Tibial nerve (tissue), 4 donors: ENCODE measurements around the gene SLAIN1.

Source experiments
- EP300 ChIP-seq, 2 donors: sonication (generic); formaldehyde crosslinking; IDR thresholded peaks; one replicate each; pipeline ENCODE4 v1.6.1; 2017; ENCODE audit warnings: antibody characterized with exemption in 2 of 2, mild to moderate bottlenecking in 1 of 2
- TF ChIP-seq, protein P1 (sequence below), 5 experiments: fragments of 200-600 bp in 3 of 5; fragments of 450-650 bp in 2 of 5; sonication (generic) in 3 of 5; IDR thresholded peaks; one replicate each; pipeline ENCODE4 v1.5.1; 2016 to 2019; ENCODE audit warnings: antibody characterized with exemption in 5 of 5, mild to moderate bottlenecking in 3 of 5, moderate library complexity in 2 of 5

DNA sequence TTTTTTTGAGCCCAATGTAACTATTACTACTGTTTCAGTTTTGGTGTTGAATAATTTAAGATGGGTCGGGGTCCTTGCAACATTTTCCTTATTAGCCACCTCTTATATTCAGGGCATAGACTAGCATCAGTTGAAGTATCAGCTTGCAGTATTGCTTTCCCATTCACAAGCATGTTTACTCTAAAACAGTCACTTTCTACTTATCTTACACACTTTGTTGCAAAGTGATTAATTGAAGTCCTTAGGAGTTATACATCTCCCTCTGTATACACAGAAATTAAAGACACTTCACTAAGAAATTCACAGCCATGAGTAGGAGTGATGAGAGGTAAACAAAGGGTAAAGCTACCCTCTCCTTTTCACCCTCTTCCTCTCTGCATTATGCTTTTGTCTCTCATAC lies 27.6 kb downstream of the SLAIN1 start:
- TF ChIP-seq, protein P1, sequence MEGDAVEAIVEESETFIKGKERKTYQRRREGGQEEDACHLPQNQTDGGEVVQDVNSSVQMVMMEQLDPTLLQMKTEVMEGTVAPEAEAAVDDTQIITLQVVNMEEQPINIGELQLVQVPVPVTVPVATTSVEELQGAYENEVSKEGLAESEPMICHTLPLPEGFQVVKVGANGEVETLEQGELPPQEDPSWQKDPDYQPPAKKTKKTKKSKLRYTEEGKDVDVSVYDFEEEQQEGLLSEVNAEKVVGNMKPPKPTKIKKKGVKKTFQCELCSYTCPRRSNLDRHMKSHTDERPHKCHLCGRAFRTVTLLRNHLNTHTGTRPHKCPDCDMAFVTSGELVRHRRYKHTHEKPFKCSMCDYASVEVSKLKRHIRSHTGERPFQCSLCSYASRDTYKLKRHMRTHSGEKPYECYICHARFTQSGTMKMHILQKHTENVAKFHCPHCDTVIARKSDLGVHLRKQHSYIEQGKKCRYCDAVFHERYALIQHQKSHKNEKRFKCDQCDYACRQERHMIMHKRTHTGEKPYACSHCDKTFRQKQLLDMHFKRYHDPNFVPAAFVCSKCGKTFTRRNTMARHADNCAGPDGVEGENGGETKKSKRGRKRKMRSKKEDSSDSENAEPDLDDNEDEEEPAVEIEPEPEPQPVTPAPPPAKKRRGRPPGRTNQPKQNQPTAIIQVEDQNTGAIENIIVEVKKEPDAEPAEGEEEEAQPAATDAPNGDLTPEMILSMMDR (IDR thresholded peaks at IDR 0.05): no peak
- no peak for TF ChIP-seq EP300 (IDR thresholded peaks at IDR 0.05)
